Type B pancreatic cell (in vitro differentiated cells): ENCODE results near the gene PTPRM. TPM values are rescaled to one million over a fixed set of nuclear protein-coding genes. Genes with fewer than 3 reads are reported as not detected.

Experiments
- DNase-seq: peaks from one replicate; pipeline ENCODE4 v3.0.0; 2021; ENCODE audit warnings: mixed read lengths; ENCODE audit not compliant: unreplicated experiment; ENCODE audit errors: extremely low spot score
- H3K27ac Mint-ChIP-seq: 2 replicates; pipeline ENCODE4 v1.8.0; 2021; ENCODE audit warnings: mild to moderate bottlenecking, mixed read lengths
- H3K27me3 Mint-ChIP-seq: 2 replicates; pipeline ENCODE4 v1.8.0; 2021; ENCODE audit warnings: mixed read lengths
- H3K36me3 Mint-ChIP-seq: 2 replicates; pipeline ENCODE4 v1.8.0; 2021; ENCODE audit warnings: mixed read lengths
- H3K4me1 Mint-ChIP-seq: one replicate; pipeline ENCODE4 v1.8.0; 2021; ENCODE audit warnings: mixed read lengths; ENCODE audit not compliant: unreplicated experiment
- H3K4me3 Mint-ChIP-seq: 2 replicates; pipeline ENCODE4 v1.8.0; 2021; ENCODE audit warnings: mild to moderate bottlenecking, mixed read lengths
- H3K9me3 Mint-ChIP-seq: 2 replicates; pipeline ENCODE4 v1.8.0; 2021; ENCODE audit warnings: mixed read lengths
- total RNA-seq: library from RNA; stranded (reverse); gene quantifications from 2 replicates; pipeline ENCODE4 v1.2.1, GENCODE V29; 2021; ENCODE audit warnings: low replicate concordance
- TF ChIP-seq, protein P1 (sequence below): fragments of 200-600 bp; sonication (generic); conservative IDR thresholded peaks from 2 replicates; pipeline ENCODE4 v1.5.0; 2021; ENCODE audit warnings: antibody characterized with exemption, mild to moderate bottlenecking

PTPRM gene
- total RNA-seq, 1 donor from 2014 or later, result 18.6 TPM

DNA sequence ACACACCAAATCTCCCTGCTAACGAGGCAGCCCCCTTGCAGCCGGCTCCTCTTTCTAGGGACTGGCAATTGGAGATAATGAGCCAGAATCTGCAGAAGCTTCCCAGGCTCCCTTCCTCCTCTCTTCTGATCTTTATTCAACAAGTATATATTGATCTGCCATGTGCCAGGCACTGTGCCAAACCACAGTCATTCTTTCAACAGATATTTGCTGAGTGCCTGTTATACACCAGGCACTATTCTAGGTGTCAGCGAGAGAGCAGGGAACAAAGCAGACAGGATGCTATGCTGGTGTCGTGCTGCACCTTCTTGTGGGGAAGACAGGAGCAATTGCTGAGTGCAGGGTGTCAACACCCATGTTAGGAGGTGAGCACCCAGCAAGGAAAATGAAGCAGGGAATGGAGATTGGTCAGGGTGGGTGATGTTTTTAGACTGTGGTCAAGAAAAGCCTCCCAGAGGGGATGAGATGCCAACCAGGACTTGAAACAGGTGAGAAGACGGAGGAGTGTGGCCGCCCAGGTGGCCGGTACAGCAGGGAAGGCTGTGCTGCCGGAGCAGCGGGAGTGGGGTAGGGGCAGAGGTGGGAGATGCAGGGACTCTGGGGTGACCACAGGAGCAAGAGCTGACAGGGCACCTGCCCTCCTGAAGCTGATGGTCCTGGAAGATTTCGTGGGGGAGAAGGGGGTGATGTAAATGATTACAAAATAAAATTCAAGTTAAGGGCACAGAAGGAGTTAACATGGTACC, 734.5 kb downstream of the PTPRM start:
- Mint-ChIP-seq H3K9me3 (no peaks in the 10 kb centered on the region), H3K27ac (no peak overlapping the region), H3K27me3 (no peaks in the 10 kb centered on the region), H3K36me3 (no peaks in the 10 kb centered on the region), H3K4me3 (no peak overlapping the region), H3K4me1 (no peaks in the 10 kb centered on the region)
- TF ChIP-seq, protein P1, sequence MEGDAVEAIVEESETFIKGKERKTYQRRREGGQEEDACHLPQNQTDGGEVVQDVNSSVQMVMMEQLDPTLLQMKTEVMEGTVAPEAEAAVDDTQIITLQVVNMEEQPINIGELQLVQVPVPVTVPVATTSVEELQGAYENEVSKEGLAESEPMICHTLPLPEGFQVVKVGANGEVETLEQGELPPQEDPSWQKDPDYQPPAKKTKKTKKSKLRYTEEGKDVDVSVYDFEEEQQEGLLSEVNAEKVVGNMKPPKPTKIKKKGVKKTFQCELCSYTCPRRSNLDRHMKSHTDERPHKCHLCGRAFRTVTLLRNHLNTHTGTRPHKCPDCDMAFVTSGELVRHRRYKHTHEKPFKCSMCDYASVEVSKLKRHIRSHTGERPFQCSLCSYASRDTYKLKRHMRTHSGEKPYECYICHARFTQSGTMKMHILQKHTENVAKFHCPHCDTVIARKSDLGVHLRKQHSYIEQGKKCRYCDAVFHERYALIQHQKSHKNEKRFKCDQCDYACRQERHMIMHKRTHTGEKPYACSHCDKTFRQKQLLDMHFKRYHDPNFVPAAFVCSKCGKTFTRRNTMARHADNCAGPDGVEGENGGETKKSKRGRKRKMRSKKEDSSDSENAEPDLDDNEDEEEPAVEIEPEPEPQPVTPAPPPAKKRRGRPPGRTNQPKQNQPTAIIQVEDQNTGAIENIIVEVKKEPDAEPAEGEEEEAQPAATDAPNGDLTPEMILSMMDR, result no peak
- no peak for DNase-seq

GRCh38 chr18:8303151-8303755, 736.1 kb downstream of the PTPRM start:
- no peak overlapping the region for H3K27ac Mint-ChIP-seq
- no peaks in the 10 kb centered on the region for H3K36me3 Mint-ChIP-seq
- H3K4me1 Mint-ChIP-seq, result no peaks in the 10 kb centered on the region
- TF ChIP-seq, protein P1, result no peak
- H3K4me3 Mint-ChIP-seq, result no peak overlapping the region
- no peaks in the 10 kb centered on the region for H3K9me3 Mint-ChIP-seq
- no peaks in the 10 kb centered on the region for H3K27me3 Mint-ChIP-seq
- no peak for DNase-seq

GRCh38 chr18:8307960-8308359, 740.8 kb downstream of the PTPRM start:
- Mint-ChIP-seq H3K27ac (no peak overlapping the region), H3K9me3 (no peaks in the 10 kb centered on the region), H3K4me1 (no peaks in the 10 kb centered on the region), H3K27me3 (peaks cover 2% of the 10 kb centered on the region), H3K4me3 (no peak overlapping the region), H3K36me3 (no peaks in the 10 kb centered on the region)
- no peak for DNase-seq
- TF ChIP-seq, protein P1, result no peak

DNA sequence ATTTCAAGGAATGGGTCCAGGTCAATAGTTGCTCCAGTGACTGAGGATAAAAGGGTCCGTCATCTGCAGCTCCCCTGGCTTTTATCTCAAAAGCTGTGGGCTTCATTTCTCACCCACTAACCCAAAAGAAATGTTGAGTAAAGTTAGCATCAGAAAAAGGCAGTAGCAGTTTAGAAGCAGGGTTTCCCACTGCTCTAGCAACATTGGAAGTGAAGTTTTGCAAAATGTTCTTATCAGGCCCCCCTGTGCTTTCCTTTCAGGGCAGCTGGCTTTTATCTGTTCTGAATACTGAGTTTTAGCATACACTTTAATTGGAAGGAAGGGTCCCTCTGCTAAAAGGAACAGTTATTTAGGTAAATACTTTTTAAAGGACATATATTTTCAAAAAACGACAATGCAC, 745.9 kb downstream of the PTPRM start:
- Mint-ChIP-seq H3K4me1 (no peaks in the 10 kb centered on the region), H3K36me3 (no peaks in the 10 kb centered on the region), H3K27me3 (peaks cover 2% of the 10 kb centered on the region), H3K4me3 (no peak overlapping the region), H3K9me3 (no peaks in the 10 kb centered on the region), H3K27ac (no peak overlapping the region)
- DNase-seq, result no peak
- TF ChIP-seq, protein P1, result no peak

DNA sequence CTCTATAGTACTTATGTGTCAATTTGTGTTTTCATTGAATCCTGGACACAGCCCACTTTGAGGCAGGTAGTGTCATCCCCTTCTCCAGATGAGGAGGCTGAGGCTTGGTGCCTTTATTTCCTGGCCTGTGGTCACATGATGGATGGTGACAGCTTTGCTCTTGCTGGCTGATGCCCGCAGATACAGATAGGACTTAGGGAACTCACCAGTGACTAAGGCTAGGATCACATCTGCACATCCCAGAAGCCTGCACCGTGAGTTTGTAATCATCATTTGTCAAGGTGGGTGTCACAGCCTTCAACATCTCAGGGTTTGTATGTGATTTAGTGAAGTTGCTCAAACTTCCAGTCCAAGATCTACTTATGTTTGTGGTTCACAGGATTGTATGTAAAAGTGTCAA, 747.0 kb downstream of the PTPRM start:
- peaks cover under 1% of the 10 kb centered on the region for H3K36me3 Mint-ChIP-seq
- DNase-seq, result no peak

More for the DNA sequence above, 747.0 kb downstream of the PTPRM start:
- Mint-ChIP-seq H3K4me1 (no peaks in the 10 kb centered on the region), H3K9me3 (no peaks in the 10 kb centered on the region), H3K4me3 (no peak overlapping the region), H3K27ac (no peak overlapping the region), H3K27me3 (peaks cover 2% of the 10 kb centered on the region)
- TF ChIP-seq, protein P1, result no peak
